Measurements from ENCODE around the gene IQCM.

IQCM gene

DNA sequence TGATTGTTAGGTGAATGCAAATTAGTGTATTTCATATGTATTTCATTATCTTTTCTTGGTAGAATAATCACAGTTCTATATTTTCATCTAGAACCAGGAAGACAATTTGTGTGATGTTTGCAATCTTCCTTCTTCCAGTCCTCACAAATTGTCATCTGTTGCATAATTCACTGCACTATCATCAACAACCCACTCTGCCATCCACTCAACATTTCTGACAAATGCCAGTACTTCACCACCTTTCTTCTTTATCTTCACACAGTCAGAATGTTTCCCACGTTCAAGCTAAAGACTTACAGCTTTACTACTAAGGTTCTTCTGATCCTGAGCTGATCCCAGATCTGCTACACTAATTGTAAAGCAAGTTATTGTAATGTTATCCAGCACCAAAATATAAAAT, 107.8 kb downstream of the IQCM start:
- DNase-seq, result no peak

DNA sequence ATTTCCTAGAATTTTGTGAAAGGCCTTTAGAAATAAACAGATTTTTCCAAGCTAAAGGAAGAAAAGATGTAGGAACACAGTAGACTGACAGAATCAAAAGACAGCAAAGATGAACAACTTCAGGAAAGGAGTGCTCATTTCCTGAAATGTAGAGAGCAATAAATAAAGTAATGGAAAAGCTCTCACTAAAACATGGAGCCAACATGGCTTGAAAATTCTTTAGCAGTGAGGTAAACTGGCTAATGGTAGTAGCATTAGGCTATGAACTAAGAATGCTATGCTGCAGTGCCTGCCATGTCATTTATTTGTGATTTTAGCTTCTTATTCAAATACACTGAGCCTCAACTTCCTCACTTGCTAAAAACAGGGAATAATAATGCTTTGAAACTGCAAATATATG, 108.7 kb downstream of the IQCM start:
- no peak for DNase-seq

GRCh38 chr4:149702414-149703293, 113.0 kb downstream of the IQCM start:
- no peak for DNase-seq

DNA sequence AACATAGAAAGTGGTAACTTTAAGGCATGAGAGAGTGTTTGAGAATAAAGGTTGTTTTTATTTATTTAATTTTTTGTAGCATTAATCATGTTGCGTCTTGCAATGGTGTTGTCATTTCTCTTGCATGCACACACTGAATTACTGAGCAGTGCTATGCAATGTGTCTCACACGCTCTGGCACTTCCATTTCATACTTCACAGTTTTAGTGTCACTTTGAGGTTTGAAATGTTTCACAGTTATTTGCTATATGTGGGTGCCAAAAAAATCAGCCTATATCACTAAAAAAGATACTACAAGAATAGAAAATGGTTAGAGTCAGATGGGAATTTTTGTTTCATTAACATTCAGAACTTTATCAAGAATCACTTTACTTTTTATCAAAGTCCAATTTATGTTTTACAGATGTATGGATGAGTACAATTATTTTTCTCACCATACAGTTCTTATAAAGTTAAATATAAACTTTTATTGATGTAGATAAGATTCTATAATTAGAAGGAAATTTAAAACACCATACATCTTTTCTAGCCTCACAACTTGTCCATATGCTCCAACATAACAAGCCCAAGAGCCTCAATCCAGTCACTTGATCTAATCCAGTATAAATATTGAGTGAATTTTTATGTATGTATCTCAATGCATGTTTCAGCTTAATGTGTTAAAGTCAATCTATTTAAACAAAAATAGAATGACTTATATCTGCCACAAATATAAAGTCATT, 114.0 kb downstream of the IQCM start:
- no peak for DNase-seq

- DNase-seq, result no peak
Observed at GRCh38 chr4:149700272-149700671, 115.4 kb downstream of the IQCM start.

DNA sequence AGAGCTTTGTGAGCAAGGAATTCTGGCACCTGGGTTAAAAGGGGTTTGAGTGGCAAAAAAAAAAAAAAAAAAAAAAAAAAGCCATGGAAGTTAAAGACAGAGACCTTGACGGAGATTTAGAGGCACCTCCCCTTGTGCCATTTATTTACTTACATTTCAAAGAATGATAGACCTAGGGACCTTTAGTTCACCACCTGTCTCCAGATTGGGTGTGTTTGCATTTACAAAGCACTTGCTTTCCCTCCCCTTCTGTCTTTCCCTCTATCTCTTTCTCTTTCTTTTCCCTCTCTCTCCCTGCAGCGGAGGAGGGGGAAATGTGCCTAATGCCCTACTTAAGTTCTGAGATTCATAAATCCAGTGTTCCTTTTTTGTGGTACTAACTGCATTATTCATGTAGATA, 116.0 kb downstream of the IQCM start:
- no peak for DNase-seq

DNA sequence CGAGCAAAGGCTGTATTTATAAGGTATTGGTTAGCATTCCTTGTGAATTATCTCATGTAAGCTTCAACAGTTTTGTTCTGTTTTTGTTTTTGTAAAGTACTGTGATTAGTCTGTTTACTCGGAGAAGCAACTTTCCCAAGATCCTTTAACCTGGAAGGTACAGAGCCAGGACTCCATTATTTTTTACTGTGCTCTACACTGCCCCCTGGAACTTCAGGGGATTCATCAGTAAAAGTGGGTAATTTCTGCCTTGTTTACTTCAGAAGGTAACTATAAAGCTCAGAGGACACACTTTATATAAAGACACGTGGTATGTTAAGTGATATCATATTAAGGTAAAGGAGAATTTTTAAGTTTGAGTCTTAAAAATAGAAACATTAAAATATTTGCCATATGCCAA, 124.9 kb downstream of the IQCM start:
- no peak for DNase-seq

DNA sequence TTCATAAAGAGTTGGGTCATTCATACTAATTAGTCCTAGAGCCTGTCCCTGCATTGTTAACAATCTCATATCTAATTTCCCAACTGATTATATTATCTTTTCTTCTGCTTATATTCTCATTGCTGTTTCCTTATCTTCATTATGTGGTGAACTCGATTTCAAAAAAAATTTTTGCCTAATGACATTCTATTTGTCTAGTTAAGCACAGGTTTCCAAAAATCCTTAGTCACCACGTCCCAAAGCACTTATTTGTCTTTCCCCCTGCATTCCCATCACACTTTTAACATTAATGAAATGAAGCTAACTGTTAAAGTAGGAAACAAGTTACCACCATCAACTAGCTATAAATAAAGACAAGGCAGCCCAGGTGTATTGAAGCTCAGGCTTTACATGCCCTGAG, 131.1 kb downstream of the IQCM start:
- no peak for DNase-seq

DNA sequence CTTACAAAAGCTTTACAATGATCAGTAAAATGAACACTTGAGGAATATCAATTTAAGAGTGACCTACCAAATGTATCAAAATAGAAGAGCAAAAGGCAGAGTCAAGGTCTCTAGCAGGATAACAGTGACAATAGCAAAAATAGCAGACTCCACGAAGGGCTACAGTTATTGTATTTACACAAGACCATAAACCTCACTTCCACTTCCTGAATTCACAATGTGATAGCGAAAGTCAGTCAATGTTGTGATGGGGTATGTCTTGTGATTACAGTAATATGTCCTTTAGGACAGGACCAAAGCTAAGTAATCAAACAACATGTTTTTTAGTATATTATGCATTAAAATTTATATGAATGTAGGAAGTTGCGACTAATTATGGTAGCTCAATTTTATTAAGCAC, 139.6 kb downstream of the IQCM start:
- DNase-seq, result no peak

DNA sequence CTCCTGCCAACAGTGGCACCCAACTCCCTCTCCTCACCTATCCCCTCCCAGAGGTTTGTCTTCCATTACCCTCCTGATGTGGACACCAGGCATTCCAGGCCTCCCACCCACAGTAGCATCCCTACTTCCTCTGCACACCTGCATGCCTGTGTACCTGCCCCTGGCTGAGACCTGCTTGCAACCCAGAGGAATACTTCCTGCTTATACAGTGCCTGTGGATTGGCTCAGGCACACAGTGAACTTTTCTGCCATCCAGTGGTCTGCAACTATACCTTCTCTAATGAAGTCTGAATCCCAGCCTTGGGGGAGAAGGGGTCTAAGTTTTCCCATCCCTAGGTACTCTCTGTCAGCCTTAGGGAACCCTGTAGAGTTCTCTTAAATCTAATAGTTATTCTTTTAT, 169.9 kb downstream of the IQCM start:
- no peak for DNase-seq

GRCh38 chr4:149638073-149638472, 177.6 kb downstream of the IQCM start:
- DNase-seq, result no peak

DNA sequence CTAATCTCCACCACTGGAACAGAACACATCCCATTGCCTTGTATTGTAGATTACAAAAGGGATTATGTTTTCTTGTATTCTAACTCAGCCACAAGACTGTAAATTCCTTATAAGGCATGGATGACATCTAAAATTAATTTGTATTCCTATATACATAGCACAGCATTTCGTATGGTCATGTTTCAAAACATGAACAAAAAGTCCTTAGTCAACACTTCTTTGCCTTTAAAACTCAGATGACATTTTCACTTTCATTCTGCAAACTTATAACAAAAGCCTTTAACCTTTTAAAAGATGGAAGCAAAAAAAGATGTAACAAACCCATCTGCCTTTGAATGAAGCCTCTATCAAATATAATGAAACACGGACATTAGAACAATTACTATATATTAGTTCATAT, 181.3 kb downstream of the IQCM start:
- no peak for DNase-seq

- no peak for DNase-seq
Observed at GRCh38 chr4:149631629-149632028, 184.0 kb downstream of the IQCM start.

GRCh38 chr4:149630064-149630463, 185.6 kb downstream of the IQCM start:
- no peak for DNase-seq

- DNase-seq, result no peak
Observed at GRCh38 chr4:149605601-149606378, 209.9 kb downstream of the IQCM start.

GRCh38 chr4:149604827-149605226, 210.8 kb downstream of the IQCM start:
- no peak for DNase-seq

DNA sequence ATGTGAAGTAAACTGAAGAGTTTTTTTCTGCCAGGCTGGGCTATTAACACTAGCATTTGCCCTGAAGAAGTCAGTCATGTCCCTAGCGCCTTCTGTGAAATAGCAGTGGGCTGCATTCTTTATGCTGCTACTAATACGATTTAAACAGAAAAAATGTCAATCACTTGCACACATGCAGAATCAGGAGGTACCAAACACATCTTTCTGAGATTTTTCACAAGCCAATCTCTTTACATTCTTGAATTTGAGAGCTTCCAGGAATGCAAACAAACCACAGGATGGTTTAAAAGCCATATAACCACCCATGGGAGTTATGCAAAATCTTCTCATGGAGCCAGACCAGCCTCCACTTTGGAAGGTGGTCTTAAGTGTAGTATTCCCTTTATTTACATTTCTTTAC, 220.1 kb downstream of the IQCM start:
- DNase-seq, result no peak

DNA sequence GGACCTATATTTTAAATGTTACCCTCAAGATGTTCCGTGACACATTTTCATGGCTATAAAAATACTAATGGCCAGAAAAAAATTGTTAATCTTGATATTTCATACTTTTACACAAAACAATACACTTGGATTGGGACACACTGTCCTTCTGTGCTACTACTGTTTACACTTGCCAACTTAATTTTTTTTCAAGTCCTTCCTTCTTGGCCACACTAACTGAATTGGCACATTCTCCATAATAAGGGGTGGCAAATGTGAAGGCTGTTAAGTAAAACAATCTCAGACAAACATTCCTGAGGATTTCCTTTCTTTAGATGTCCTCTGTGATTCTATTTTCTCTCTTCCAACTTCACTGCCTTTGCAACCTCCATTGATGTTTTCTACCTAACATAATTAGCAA, 225.8 kb downstream of the IQCM start:
- no peak for DNase-seq

DNA sequence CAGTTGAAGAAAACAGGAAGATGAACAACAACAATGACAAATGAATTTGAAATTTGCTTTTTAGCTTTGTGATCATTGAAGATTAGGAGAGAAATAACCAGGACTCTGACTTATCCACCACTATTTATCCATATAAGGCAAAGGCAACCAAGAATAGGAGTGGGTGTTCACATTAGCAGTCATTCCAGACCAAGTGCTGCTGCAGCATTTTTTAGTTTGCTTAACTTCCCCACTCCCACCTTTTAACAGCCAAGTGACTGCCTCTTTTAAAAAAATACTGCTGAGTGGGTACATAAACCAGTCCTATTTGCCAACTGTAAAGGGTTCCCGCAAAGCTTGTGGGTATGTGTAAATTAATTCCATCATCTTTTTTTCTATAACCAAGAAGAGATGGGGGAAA, 230.9 kb downstream of the IQCM start:
- no peak for DNase-seq

- no peak for DNase-seq
Observed at GRCh38 chr4:149574971-149575370, 240.7 kb downstream of the IQCM start.

GRCh38 chr4:149572716-149573115, 242.9 kb downstream of the IQCM start:
- DNase-seq, result no peak

DNA sequence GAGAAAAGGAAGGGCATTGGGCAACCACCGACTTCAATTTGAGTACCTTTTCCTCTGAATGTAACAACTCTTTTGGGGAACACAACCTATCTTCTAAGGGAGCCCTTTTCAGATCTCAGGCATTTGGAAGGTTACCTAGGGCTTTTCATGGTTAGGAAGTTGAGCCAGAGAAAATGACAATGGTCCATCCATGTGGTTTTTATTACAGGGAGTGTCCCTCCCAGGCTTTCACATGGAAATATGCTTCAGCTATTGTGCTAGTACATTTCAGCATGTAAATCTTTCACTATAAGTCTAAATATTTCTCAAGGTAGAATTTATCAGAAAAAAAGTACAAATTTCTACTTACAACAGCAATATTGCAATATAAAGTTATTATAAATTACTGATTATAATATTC, 259.8 kb downstream of the IQCM start:
- no peak for DNase-seq

GRCh38 chr4:149555146-149555545, 260.5 kb downstream of the IQCM start:
- DNase-seq, result no peak

Data from activated gamma-delta T cell treated with Interleukin-2 at 50 U/mL for 16 hours (primary cell).